Measurements from ENCODE around the gene CHID1. TPM values are rescaled to one million over a fixed set of nuclear protein-coding genes. Genes with fewer than 3 reads are reported as not detected.

Gene CHID1
- total RNA-seq, 4 donors from 2014 or later, result 37.4 to 55.4 (median 47.2) TPM

DNA sequence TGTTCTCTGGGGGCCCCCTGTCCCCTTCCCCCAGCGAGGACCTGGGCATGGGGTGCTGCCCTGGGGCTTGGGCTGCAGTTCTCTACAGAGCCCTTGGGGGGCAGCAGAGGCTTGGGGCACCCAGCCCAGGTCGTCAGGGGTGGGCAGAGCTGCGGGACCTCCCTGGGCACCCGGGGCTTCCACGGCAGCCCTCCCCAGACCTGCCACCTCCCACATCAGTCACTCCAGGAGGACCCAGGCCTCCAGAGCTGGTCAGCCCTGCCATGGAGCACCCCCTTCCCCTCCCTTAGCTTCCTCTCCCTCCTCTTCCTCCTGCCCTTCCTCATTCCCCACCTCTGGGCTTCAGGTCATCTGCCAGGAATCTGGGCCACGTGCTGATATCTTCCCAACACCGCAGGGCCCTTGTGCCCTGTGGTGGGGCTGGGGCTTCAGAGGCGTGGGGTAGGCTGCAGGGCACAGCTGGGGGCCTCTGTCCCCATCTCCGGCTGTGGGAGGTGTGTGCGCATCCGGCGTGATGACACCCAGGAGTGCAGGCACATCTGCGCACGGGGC is 62.2 kb downstream of the CHID1 start:
- H3K4me1 ChIP-seq, result peaks cover 58 to 98% (median 90%) of the 10 kb centered on the region in 4 donors
- WGBS, result 32% methylated on average over 10 of the region's 14 CpGs
- no peak overlapping the region for H3K27ac ChIP-seq (replicated peaks in 1 of 4)
- H3K36me3 ChIP-seq, result peaks cover 0 to 31% (median 13%) of the 10 kb centered on the region in 4 donors
- no peak for DNase-seq (ENCODE audit: extremely low spot score)
- H3K4me3 ChIP-seq, result peak overlapping the region; percentile 9 to 56 (median 50)
- intact Hi-C loops (cut with DNase I), result loop anchor here (2.0 kb wide), 1 partner anchor 202 kb away; no protein-coding TSS in a partner anchor
- TF ChIP-seq, protein P1, sequence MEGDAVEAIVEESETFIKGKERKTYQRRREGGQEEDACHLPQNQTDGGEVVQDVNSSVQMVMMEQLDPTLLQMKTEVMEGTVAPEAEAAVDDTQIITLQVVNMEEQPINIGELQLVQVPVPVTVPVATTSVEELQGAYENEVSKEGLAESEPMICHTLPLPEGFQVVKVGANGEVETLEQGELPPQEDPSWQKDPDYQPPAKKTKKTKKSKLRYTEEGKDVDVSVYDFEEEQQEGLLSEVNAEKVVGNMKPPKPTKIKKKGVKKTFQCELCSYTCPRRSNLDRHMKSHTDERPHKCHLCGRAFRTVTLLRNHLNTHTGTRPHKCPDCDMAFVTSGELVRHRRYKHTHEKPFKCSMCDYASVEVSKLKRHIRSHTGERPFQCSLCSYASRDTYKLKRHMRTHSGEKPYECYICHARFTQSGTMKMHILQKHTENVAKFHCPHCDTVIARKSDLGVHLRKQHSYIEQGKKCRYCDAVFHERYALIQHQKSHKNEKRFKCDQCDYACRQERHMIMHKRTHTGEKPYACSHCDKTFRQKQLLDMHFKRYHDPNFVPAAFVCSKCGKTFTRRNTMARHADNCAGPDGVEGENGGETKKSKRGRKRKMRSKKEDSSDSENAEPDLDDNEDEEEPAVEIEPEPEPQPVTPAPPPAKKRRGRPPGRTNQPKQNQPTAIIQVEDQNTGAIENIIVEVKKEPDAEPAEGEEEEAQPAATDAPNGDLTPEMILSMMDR (IDR thresholded peaks at IDR 0.05), result peak in 2 of 3 experiments; percentile 78 to 85
- no peak for TF ChIP-seq POLR2A (IDR thresholded peaks at IDR 0.05; ENCODE audit: low read depth)
- no peaks in the 10 kb centered on the region for H3K9me3 ChIP-seq
- H3K27me3 ChIP-seq, result peaks cover 0 to 17% (median 5%) of the 10 kb centered on the region in 4 donors

DNA sequence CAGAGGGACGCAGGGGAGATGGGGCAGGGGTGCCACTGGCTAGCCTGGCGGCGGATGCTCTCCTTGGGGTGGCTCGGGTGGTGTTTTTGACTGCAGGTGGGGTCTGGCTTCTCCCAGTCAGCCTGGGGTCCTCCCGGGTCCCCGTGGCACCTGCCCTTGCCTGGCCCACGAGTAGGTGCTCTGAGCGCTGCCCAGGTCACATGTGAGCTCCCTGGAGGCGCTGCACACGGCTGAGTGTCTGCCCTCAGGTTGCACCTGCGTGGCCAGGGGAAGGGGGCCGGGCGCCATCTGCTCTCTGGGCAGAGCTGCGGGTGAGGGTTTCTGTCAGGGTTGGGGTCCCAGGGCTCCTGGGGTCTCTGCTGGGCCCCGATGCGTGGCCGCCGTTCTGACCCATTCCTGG is 62.7 kb downstream of the CHID1 start:
- Histone ChIP-seq H3K4me3 (no peak overlapping the region), H3K27ac (replicated peaks in 1 of 4) (no peak overlapping the region), H3K36me3 (peaks cover 0 to 30% (median 13%) of the 10 kb centered on the region in 4 donors), H3K9me3 (no peaks in the 10 kb centered on the region), H3K4me1 (peaks cover 54 to 98% (median 87%) of the 10 kb centered on the region in 4 donors), H3K27me3 (peaks cover 0 to 17% (median 5%) of the 10 kb centered on the region in 4 donors)
- DNase-seq (ENCODE audit: extremely low spot score), result no peak
- no peak for TF ChIP-seq POLR2A (IDR thresholded peaks at IDR 0.05; ENCODE audit: low read depth)
- TF ChIP-seq POLR2AphosphoS5 (IDR thresholded peaks at IDR 0.05), result no peak
- TF ChIP-seq, protein P1 (IDR thresholded peaks at IDR 0.05), result no peak
- intact Hi-C loops (cut with DNase I), result loop anchor here (2.0 kb wide), 1 partner anchor 203 kb away; no protein-coding TSS in a partner anchor
- 95% methylated on average over 4 of the region's 18 CpGs for WGBS

DNA sequence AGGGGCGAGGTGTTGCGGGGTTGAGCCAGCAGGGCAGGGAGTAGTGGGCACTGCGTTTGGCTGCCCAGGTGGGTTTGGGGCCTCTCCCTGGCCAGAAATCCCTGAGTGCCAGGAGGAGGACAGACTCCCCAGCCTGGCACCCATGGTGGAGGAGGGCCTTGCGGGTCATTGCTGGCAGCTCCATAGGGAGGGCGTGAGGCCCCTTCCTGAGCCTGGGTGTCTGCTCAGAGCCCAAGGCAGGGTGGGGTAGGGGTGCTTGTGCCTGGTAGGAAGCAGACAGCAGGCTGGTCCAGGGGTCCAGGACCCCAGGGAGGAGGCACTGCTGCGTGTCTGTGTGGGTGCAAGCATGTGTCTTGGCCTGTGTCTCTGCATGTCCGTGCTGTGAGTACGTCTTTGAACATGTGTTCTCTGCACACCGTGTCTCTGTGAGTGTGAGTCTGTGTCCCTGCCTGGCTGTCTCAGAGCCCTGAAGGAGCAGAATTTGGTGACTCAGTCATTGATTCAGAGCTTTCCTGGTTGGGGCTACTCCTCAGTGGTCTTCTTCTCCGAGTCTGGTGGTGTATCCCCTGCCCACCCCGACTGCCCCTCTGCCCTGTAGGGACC is 64.0 kb downstream of the CHID1 start:
- Histone ChIP-seq H3K4me1 (peaks cover 57 to 90% (median 84%) of the 10 kb centered on the region in 4 donors), H3K27ac (replicated peaks in 1 of 4) (peak overlapping the region; percentile 88 to 94 (median 91)), H3K9me3 (no peaks in the 10 kb centered on the region), H3K27me3 (peaks cover 0 to 17% (median 5%) of the 10 kb centered on the region in 4 donors), H3K4me3 (no peak overlapping the region), H3K36me3 (peaks cover 0 to 20% (median 13%) of the 10 kb centered on the region in 4 donors)
- TF ChIP-seq, protein P1 (IDR thresholded peaks at IDR 0.05), result no peak
- no peak for TF ChIP-seq POLR2A (IDR thresholded peaks at IDR 0.05; ENCODE audit: low read depth)
- intact Hi-C loops (cut with DNase I), result no loop called here
- WGBS, result 70% methylated on average over 6 of the region's 11 CpGs
- no peak for DNase-seq (ENCODE audit: extremely low spot score)

DNA sequence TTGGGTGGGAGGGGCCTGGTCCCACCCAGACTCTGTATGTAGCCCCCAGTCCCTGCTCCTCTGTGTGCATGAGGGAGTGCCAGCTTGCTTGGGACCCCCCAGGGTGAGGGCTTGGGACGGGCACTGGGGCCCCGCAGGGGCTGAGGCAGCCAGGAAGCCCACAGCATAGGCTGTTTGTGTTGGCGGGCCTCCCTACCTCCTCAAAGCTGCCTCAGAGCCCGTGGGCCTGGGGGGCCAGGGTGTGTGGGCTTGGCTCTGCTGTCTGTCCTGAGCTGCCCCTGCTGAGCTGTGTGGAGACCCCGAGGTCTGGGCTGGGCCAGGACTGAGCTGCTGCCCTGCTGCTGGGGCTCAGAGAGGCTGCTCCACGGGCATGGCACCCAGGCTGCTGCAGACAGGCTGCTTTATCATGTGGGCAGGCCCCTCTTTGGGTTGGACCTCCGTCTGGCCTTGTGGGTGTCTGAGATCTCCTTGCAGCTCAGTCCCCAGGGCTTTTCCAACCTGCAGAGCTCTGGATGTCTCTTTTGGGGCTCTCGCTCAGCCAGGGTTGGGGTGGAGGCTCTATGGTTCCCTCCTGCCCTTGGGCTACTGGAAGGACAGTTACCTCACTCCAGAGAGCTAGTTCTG is 64.6 kb downstream of the CHID1 start:
- intact Hi-C loops (cut with DNase I), result loop anchor here (2.0 kb wide), 1 partner anchor 81 kb away; no protein-coding TSS in a partner anchor

More for the DNA sequence above, 64.6 kb downstream of the CHID1 start:
- peak overlapping the region in 3 of 4 donors; percentile 80 to 94 (median 89) for H3K4me3 ChIP-seq
- no peaks in the 10 kb centered on the region for H3K9me3 ChIP-seq
- peak overlapping the region; percentile 88 to 94 (median 91) for H3K27ac ChIP-seq (replicated peaks in 1 of 4)
- no peak for DNase-seq (ENCODE audit: extremely low spot score)
- peaks cover 62 to 90% (median 84%) of the 10 kb centered on the region in 4 donors for H3K4me1 ChIP-seq
- peaks cover 0 to 20% (median 16%) of the 10 kb centered on the region in 4 donors for H3K36me3 ChIP-seq
- no CpG with 5 or more reads among the region's 8 CpGs for WGBS
- H3K27me3 ChIP-seq, result peaks cover 0 to 17% (median 5%) of the 10 kb centered on the region in 4 donors
- TF ChIP-seq POLR2A (IDR thresholded peaks at IDR 0.05; ENCODE audit: low read depth), result no peak
- TF ChIP-seq, protein P1 (IDR thresholded peaks at IDR 0.05), result no peak
- TF ChIP-seq POLR2AphosphoS5 (IDR thresholded peaks at IDR 0.05), result no peak
- no peak for TF ChIP-seq EP300 (IDR thresholded peaks at IDR 0.05)

All from esophagus muscularis mucosa (tissue), 4 donors.